GM21515 (cell line): ENCODE measurements around the gene RPS16.

Experiments
- ATAC-seq: cut with Tn5 transposase; IDR thresholded peaks from one replicate; pipeline ENCODE4 v1.9.1; 2021; ENCODE audit not compliant: unreplicated experiment

Gene RPS16

DNA sequence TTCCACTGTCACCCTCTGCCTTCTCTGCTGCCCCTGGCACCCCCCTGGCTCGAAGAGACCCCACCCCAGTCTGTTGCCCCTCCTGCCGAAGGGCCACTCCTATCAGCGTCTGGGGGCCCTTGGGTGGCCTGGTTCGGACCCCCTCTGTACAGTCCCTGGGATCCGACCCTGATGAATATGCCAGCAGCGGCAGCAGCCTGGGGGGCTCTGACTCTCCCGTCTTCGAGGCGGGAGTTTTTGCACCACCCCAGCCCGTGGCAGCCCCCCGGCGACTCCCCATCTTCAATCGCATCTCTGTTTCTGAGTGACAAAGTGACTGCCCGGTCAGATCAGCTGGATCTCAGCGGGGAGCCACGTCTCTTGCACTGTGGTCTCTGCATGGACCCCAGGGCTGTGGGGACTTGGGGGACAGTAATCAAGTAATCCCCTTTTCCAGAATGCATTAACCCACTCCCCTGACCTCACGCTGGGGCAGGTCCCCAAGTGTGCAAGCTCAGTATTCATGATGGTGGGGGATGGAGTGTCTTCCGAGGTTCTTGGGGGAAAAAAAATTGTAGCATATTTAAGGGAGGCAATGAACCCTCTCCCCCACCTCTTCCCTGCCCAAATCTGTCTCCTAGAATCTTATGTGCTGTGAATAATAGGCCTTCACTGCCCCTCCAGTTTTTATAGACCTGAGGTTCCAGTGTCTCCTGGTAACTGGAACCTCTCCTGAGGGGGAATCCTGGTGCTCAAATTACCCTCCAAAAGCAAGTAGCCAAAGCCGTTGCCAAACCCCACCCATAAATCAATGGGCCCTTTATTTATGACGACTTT, 27.1 kb downstream of the RPS16 start:
- no peak for ATAC-seq

DNA sequence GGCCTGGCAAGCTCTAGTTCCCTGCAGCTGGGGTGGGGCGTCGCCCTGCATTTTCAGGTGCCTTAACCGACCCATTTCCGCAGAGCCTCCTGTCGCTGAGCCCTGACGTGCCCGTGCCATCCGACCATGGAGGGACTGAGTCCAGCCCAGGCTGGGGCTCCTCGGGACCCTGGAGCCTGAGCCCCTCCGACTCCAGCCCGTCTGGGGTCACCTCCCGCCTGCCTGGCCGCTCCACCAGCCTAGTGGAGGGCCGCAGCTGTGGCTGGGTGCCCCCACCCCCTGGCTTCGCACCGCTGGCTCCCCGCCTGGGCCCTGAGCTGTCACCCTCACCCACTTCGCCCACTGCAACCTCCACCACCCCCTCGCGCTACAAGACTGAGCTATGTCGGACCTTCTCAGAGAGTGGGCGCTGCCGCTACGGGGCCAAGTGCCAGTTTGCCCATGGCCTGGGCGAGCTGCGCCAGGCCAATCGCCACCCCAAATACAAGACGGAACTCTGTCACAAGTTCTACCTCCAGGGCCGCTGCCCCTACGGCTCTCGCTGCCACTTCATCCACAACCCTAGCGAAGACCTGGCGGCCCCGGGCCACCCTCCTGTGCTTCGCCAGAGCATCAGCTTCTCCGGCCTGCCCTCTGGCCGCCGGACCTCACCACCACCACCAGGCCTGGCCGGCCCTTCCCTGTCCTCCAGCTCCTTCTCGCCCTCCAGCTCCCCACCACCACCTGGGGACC, 27.9 kb downstream of the RPS16 start:
- no peak for ATAC-seq

DNA sequence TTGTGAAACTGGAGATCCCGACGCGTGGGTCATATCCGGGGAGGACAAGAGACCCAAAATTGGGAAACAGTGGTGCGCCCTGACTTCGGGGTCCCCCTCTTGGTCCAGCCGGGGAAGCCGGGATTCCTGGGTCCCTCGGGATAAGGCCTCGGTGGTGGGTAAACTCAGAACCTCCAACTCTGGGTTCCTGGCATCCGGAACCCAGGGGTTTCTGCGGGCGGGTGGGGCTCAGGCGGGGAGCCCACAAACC, 28.4 kb downstream of the RPS16 start:
- ATAC-seq, result no peak

DNA sequence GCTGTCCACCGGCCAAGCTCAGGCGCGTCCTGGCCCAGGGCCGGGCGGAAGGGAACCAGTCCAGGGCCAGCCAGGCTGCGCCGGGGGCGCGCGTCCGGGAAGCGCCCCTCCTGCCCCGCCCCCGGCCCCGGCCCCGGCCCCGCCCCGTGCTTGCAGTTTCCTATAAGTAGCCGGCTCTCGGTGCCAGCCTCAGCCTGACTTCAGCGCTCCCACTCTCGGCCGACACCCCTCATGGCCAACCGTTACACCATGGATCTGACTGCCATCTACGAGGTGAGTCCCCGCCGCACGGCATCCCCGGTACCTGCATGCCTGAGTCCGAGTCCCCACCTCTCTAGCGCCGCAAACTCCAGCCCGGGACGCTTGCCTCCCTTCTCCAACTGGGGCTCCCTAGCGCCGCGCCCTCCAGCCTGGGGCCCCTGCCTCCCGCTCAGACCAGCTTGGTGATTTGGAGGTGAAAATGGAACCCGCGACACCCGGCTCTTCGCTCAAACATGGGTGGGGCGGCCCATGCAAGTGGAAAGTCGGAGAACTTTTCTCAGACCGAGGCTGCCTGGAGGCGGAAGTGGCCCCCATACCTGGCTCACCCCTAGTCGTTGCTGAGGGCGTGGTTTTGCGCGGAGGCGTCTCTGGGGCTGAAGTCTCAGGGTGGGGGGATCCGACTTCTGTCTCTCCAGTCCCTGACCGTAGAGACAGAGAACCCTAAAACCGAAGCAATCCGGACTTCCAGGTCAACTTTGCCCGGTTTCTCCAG, 28.9 kb downstream of the RPS16 start, which contains the start of gene ZFP36:
Gene ZFP36 (plus strand): TSS at position 192 of the 754 bp plus-strand sequence. CDS start 58 bp downstream, at position 250.
- peak; percentile 17 for ATAC-seq

DNA sequence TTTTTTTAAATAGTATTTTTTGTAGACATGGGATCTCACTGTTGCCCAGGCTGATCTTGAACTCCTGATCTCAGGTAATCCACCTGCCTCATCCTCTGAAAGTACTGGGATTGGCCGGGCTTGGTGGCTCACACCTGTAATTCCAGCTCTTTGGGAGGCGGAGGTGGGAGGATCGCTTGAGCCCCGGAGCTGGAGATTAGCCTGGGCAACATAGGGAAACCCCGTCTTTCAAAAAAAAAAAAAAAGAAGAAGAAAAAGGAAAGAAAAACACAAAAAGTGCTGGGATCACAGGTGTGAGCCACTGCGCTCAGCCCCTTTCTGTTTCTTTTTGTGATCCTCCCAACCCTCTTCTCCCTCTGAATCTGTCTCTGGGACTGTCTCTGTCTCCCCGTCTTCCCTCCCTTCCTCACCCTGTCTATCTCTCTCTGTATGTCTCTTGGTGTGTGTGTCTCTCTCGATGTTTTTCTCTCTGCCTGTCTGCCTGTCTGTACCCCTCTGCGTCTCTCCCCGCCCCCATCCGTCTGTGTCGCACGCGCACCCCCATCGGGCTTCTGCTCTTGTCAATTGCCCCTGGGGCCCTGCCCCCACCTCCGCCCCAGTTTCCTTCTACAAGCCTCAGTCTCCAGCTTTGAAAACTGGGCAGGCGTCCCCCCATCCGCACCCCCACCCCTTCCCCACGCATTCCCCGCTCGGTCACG, 29.6 kb downstream of the RPS16 start:
- ATAC-seq, result no peak

DNA sequence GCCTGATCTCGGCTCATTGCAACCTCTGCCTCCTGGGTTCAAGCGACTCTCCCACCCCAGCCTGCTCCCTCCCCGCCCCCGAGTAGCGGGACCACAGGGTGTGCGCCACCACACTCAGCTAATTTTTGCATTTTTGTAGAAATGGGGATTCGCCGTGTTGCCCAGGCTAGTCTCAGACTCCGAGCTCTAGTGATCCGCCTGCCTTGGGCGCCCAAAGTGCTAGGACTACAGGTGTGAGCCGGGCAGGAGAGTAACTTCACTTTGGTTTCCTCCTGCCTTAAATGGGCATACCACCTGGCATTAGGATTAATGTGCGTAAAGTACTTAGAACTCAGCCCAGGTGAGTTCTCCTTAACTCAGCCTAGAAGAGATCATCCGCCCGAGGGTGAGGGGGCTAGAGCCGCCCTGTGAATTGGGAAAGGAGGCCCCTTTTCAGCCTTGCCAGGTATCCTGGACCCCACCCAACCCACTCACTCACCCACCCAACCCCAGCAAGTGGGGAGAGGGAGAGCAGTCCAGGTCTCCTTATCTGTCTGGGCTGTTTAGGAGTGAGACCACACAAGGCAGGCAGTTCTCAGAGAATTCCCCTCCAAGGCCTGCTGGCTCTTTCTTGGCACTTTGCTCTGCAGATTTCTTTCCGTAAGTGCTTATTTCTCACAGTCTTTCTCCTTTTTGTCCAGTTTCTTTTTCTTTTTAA, 30.3 kb downstream of the RPS16 start:
- ATAC-seq, result no peak

DNA sequence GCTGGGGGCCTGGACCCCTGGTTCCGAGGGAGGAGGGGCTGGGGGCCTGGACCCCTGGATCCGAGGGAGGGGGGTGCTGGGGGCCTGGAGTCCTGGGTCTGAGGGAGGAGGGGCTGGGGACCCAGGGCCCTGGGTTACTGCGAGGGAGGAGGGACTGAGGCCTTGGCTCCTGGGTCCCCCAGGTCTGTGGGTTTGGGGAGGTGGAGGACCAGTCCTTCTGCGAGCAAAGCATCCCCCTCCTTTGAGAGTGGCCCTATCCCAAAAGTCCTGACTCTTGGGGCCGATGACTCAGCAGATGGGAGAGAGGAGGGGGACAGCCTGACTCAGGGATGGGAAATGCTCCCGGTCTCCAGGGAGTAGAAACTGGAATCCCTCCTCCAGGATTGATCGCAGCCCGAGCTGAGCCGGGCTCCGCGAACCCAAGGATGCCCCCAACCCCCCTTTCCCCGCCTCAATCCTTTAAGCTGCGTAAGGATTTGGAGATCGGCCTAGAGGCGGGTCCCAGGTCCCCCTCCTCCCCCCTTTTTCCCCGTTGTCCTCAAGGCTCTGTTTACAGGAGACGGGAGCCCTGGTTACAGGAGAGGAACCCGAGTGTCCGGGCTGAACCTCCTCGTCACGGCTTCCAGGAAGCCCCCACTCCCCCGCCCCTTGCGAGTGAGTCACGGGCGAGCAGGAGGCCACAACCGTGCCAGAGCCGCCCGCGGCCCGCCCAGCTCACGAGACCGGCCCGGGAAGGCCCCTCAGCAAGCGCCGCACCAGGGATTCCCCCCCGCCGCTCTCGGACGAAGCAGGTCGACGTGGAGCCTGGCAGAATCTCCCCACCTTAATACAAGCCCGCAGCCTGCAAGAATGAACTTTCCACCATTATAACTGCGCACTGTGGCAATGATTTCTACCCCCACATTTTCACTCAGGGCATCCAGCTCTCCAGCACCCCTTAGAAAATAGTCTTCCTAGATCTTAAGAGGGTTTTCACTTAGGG, 32.1 kb downstream of the RPS16 start:
- ATAC-seq, result peak; percentile 18

DNA sequence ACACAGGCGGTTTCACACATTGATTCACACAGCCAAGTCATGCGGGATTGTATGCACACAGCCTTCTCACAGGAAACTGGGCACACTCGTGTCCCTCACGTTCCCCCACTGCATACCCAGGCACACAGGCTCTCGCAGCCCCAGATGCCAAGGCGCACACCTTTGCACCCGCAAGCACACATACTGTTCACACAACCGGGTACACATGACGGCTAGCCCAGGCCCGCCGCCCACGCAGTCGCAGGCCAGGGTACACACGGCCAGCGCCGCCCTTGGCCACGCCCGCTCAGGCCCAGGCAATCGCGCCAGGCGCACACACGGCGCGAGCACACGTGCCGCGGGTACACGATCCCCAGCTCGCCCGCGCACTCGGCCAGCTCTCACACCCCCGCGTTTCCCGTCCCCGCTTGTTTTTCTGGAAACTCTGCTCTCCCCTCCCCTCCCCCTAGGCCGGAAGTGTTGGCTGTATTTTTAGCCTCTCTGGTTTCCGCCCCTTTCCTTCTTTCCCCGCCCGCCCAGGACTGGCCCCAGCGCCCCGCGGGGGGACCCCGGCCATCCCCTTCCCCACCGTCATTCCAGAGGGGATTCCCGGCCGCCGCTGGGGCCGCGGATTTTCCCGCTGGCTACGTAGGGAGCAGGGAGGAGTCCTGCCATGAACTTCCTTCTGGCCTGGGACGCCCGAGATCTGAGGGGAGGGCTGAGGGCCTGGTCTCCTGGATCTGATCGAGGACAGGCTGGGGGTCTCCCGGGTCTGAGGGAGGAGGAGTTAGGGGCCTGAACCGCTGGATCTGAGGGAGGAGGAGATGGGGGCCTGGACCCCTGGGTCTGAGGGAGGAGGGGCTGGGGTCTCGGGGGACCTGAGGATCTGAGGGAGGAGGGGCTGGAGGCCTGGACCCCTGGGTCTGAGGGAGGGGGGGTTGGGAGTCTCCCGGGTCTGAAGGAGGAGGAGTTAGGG, 33.1 kb downstream of the RPS16 start:
- ATAC-seq, result peak; percentile 30

DNA sequence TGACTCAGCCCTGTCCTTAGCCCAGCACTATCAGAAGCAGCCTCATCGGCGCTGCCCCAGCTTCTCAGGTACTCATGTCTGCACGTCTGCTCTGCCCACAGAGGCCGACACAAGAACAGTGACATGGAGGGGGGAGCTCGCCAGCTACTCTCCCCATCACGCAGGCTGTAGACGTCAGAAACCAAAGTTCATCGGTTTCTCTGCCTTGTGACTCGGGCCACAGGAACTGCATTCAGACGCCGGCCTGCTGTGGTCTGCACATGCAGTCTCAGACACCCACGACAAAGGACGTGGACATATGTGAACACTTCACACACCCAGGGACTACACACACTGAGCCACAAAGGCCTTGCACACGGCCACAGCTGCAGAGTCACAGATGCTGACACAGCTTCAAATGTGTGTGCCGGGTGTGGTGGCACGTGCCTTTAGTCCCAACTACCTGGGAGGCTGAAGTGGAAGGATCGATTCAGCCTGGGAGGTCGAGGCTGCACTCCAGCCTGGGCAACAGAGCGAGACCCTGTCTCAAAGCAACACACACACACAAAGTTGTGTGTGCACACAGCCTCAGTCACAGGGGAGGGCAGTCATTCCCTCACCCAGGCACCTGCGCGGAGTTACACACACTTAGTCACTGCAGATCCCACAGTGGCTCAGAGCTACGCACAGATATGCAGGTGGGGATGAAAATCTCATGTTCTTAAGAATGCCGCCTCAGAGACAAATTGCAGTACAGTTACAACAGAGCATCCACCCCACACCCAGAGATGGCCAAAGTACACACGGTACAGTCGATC, 34.0 kb downstream of the RPS16 start:
- no peak for ATAC-seq

DNA sequence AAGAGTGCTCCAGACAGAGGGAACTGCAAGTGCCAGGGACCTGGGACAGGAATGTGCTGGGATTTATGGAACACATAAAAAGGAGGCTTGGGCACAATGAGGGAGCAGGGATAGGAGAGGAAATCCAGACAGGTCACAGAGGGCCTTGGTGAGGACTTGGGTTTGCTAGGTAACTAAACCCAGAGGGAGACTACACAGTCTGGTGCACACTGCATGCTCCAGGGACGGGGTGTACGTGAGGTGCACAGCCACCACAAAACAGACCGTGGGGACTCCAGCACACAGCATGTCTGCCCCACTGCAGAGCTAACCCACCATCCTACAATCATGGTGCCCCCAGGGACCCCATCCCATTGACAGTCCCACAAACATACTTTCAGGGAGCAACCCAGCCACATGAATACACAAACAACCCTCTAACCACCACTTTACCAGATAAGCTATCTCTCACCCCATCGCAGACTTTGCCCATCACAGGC, 34.6 kb downstream of the RPS16 start:
- no peak for ATAC-seq

DNA sequence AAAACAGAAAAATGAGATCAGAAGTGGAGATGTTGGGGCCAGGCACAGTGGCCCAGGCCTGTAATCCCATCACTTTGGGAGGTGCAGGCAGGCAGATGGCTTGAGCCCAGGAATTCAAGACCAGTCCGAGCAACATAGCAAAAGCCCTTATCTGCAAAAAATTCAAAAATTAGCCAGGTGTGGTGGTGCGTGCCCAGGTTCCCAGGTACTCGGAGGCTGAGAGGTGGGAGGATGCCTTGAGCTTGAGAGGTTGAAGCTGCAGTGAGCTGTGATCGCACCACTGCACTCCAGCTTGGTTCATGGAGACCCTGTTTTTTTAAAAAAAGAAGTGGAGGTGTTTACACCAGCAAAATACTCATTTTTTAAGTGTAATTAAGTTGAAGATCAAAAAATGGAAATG, 35.7 kb downstream of the RPS16 start:
- ATAC-seq, result no peak

DNA sequence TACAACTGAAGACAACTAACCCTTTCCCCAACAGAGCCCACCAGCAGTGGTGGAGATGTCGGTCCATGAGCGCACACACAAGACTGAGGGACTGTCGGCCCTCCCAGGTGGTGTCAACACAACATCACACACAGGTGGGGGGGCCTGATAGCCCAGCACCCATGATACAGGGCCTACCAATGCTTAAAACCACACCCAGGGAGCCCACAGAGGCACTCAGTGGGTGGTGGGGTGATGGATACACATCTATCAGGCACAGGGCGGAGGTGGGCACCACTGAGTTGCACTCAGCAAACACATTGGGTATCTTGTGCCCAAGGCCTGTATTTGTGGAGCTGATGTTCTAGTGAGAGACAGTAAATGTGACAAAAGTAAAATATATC, 36.1 kb downstream of the RPS16 start:
- ATAC-seq, result no peak

DNA sequence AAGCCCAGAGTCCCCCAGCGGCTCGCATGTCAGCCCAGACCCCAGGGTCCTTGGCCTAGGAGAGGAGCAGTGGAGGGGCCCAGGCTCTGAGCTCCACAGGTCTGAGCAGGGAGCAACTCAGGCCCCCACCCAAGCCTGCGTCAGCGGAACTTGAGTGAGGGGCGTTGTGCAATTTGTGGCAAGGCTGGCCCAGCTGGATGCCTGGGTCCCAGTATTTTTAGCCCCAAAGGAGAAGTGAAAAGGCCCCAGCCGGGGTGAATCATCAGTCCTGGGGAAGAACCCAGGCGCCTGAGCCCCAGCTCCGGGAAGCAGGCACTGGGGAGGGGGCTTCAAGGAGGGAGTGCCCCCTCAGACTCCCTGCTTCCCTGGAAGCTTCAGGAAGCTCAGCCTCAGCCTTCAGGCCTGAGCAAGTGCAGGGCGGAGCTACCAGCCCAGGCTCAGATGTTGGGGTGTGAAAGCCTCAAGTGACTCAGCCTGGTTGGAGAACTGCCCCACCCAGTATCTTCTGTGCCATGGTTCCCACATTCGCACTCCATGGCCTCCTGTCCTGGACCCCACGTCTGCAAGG, 37.4 kb downstream of the RPS16 start:
- ATAC-seq, result no peak

DNA sequence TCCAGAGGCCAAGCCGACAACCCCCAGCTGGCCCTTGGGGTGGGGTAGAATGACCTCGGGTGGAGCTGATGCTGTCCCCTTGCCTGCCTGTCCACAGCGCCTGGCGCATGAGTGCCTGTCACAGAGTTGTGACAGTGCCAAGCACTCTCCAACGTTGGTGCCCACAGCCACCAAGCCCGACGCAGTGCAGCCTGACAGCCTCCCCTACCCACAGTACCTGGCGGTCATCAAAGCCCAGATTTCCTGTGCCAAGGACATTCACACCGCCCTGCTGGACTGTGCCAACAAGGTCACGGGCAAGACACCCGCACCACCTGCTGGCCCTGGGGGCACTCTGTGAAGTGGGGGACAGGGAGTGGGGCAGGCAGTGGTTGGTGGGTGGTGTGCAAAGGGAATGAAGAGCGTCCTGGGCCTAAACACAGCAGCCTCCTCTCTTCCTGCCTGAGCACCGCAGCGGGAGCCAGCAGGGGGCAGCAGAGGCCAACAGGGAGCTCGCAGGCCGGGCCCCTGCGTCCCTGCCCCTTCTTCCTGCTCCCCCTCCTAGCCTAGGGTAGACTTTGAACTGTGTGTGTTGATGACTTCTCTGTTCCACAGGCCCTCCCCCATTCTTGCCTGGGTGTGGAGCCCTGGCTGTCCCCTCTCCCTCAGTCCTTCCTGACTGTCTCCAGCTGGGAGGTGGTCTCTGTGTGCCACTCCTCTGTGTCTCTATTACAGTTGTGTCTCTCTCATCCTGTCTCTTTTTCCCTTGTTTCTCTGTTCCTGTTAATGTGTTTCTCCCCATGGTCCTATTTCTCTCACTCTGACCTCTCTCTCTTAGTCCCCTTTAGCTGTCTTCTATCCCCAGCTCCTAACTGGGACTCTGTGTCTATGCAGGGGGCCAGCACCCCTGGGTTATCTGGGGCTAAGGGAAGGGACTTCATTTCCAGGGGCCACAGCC, 38.1 kb downstream of the RPS16 start:
- peak; percentile 32 for ATAC-seq

DNA sequence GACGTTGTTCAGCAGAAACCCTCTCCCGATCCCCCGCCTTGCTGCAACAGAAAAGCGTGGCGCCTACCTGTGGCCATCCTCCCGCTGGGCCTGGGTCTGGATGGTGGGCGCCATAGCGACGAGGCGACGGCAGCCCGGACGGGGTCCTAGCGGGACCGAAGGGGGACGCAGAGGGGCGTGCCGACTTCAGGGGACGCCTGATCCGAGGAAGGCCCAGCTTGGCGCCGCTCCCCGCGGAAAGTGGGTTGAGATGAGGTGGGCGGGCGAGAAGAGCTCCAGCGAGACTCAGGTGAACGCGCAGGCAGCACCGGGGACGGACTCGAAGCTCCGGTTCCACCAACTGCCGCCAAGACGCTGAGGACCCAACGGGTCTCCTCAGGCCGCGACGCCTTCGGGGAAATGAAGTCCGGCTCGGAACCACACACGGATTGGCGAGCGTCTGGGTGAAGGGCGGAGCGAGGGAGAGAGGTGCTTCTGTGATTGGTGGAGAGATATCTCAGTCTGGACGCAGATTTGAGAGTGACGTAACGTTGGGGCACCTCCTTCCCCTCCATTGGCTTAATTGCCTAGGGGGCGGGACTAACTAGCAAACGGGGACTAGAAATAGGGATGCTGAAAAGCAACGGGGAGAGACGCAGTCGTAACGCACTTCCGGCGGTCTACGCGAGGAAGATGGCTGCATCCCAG, 44.9 kb downstream of the RPS16 start, which contains the start of the genes MED29 and PAF1:
Gene MED29 (plus strand): TSS at position 628 of the 687 bp plus-strand sequence. CDS start 45 bp downstream, at position 673.
Gene PAF1 (minus strand): TSS at position 356 of the 687 bp plus-strand sequence. CDS start 242 bp downstream, at position 114.
- peak; percentile 76 for ATAC-seq
